HG02623 (cell line): ENCODE data around the gene DDX42.

Experiments
- ATAC-seq: cut with Tn5 transposase; IDR thresholded peaks from one replicate; pipeline ENCODE4 v1.9.1; 2021; ENCODE audit warnings: moderate library complexity; ENCODE audit not compliant: unreplicated experiment

The DDX42 gene

GRCh38 chr17:63774141-63774968, at the start of gene DDX42:
Gene DDX42, plus strand, starts transcription at chr17:63774170. Its CDS starts 12,880 bp downstream, at chr17:63787050.
- peak; percentile 2 for ATAC-seq

GRCh38 chr17:63735691-63736090, 38.3 kb upstream of the DDX42 start:
- no peak for ATAC-seq

GRCh38 chr17:63740464-63741142, 33.4 kb upstream of the DDX42 start:
- ATAC-seq, result no peak

GRCh38 chr17:63741143-63741407, 32.9 kb upstream of the DDX42 start:
- ATAC-seq, result no peak

GRCh38 chr17:63741408-63742173, 32.4 kb upstream of the DDX42 start, which contains the start of gene STRADA:
Gene STRADA, minus strand, starts transcription at chr17:63741799. Its CDS starts 13,430 bp downstream, at chr17:63728369.
- peak; percentile 88 for ATAC-seq

- ATAC-seq, result no peak
Measured at GRCh38 chr17:63751806-63752205, 22.2 kb upstream of the DDX42 start.

GRCh38 chr17:63752707-63753106, 21.3 kb upstream of the DDX42 start:
- no peak for ATAC-seq

GRCh38 chr17:63753215-63753614, 20.8 kb upstream of the DDX42 start:
- ATAC-seq, result no peak

GRCh38 chr17:63754046-63754445, 19.9 kb upstream of the DDX42 start:
- ATAC-seq, result no peak

- no peak for ATAC-seq
Measured at GRCh38 chr17:63758428-63758827, 15.5 kb upstream of the DDX42 start.

GRCh38 chr17:63760771-63761539, 13.0 kb upstream of the DDX42 start:
- no peak for ATAC-seq

- ATAC-seq, result no peak
Measured at GRCh38 chr17:63762161-63763078, 11.6 kb upstream of the DDX42 start.

- no peak for ATAC-seq
Measured at GRCh38 chr17:63764716-63765115, 9.3 kb upstream of the DDX42 start.

- ATAC-seq, result no peak
Measured at GRCh38 chr17:63766754-63767153, 7.2 kb upstream of the DDX42 start.

GRCh38 chr17:63768433-63768832, 5.5 kb upstream of the DDX42 start:
- no peak for ATAC-seq

- ATAC-seq, result no peak
Measured at GRCh38 chr17:63772801-63773271, 1.1 kb upstream of the DDX42 start.

GRCh38 chr17:63773272-63774140, 464 bp upstream of the DDX42 start, which contains the start of gene CCDC47:
Gene CCDC47, minus strand, starts transcription at chr17:63773597. Its CDS starts 7,422 bp downstream, at chr17:63766175.
- ATAC-seq, result peak; percentile 76

- no peak for ATAC-seq
Measured at GRCh38 chr17:63774969-63775265, 947 bp downstream of the DDX42 start.

- ATAC-seq, result no peak
Measured at GRCh38 chr17:63775420-63775819, 1.4 kb downstream of the DDX42 start.
